Suprapubic skin (tissue), 4 donors: Measurements from ENCODE around the gene DAB2IP. TPM values are rescaled to one million over a fixed set of nuclear protein-coding genes. Genes with fewer than 3 reads are reported as not detected.

ENCODE experiments used
- DNase-seq, 2 donors: peaks; one replicate each; pipeline ENCODE4 v3.0.0-alpha.2; 2019; ENCODE audit warnings: low spot score in 2 of 2
- H3K27ac ChIP-seq: fragments of 200-600 bp; sonication (generic); one replicate; pipeline ENCODE4 v1.5.1; 2019
- H3K27me3 ChIP-seq: fragments of 200-600 bp; sonication (generic); one replicate; pipeline ENCODE4 v1.5.1; 2019
- H3K36me3 ChIP-seq: fragments of 200-600 bp; sonication (generic); one replicate; pipeline ENCODE4 v1.5.1; 2019
- H3K4me1 ChIP-seq: fragments of 200-600 bp; sonication (generic); one replicate; pipeline ENCODE4 v1.5.1; 2019
- H3K4me3 ChIP-seq: fragments of 200-600 bp; sonication (generic); one replicate; pipeline ENCODE4 v1.5.1; 2019; ENCODE audit warnings: mild to moderate bottlenecking
- H3K9me3 ChIP-seq: fragments of 200-600 bp; sonication (generic); one replicate; pipeline ENCODE4 v1.5.1; 2019
- CTCF ChIP-seq, 2 donors: fragments of 200-600 bp in 1 of 2; fragments of 450-650 bp in 1 of 2; sonication (generic) in 1 of 2; IDR thresholded peaks; one replicate each; pipeline ENCODE4 v1.5.1; 2016 to 2019; ENCODE audit warnings: antibody characterized with exemption in 2 of 2, mild to moderate bottlenecking in 1 of 2, moderate library complexity in 1 of 2
- EP300 ChIP-seq: sonication (generic); formaldehyde crosslinking; IDR thresholded peaks from one replicate; pipeline ENCODE4 v1.6.1; 2017; ENCODE audit warnings: antibody characterized with exemption
- POLR2A ChIP-seq, 2 donors: fragments of 450-650 bp; IDR thresholded peaks; one replicate each; pipeline ENCODE4 v1.6.1; 2017; ENCODE audit warnings: antibody characterized with exemption in 2 of 2, mild to moderate bottlenecking in 2 of 2, moderate library complexity in 2 of 2
- POLR2AphosphoS5 ChIP-seq, 3 donors: sonication (generic); formaldehyde crosslinking; IDR thresholded peaks; one replicate each; pipeline ENCODE4 v1.6.1; 2017; ENCODE audit warnings: antibody characterized with exemption in 3 of 3
- WGBS: methylation state at CpG from one replicate; pipeline ENCODE4 v1.1.5; 2018; 5-methylcytosine and 5-hydroxymethylcytosine counted together
- total RNA-seq, 4 donors: library from RNA; depleted of rRNA; stranded (reverse); fragments of >200 nt; gene quantifications; one replicate each; pipeline ENCODE4 v1.1.0, GENCODE V29; 2016

DAB2IP gene
- total RNA-seq, 4 donors from 2014 or later = 47.6 to 55.6 (median 50.3) TPM

DNA sequence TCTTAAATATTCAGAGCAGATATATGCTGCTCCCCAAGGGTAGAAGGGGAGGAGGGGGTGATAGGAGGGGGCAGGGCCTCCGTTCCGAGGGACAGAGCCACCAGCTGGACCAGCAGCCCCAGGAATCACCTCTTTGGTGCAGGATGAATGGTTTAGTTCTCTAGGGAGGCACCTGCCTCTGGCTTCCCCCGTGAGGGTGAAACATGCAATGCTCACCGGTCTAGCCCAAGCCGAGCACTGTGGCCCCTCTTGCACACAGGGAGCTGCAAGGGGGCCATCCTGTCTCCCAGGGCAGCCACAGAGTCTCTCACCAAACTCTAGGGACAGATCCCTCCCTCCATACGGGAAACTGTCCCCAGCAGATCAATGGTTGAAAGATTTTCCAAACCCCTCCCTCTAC lies 163.7 kb downstream of the DAB2IP start:
- no peak for TF ChIP-seq POLR2AphosphoS5 (IDR thresholded peaks at IDR 0.05)
- no peak for TF ChIP-seq EP300
- TF ChIP-seq POLR2A (IDR thresholded peaks at IDR 0.05) = no peak
- no peak for TF ChIP-seq CTCF (IDR thresholded peaks at IDR 0.05)
- DNase-seq = no peak
- no peaks in the 10 kb centered on the region for H3K36me3 ChIP-seq
- no peak overlapping the region for H3K27ac ChIP-seq
- 75% methylated on average over 6 of the region's 6 CpGs for WGBS
- no peak overlapping the region for H3K4me3 ChIP-seq
- H3K9me3 ChIP-seq = no peaks in the 10 kb centered on the region
- no peaks in the 10 kb centered on the region for H3K4me1 ChIP-seq
- H3K27me3 ChIP-seq = no peaks in the 10 kb centered on the region

DNA sequence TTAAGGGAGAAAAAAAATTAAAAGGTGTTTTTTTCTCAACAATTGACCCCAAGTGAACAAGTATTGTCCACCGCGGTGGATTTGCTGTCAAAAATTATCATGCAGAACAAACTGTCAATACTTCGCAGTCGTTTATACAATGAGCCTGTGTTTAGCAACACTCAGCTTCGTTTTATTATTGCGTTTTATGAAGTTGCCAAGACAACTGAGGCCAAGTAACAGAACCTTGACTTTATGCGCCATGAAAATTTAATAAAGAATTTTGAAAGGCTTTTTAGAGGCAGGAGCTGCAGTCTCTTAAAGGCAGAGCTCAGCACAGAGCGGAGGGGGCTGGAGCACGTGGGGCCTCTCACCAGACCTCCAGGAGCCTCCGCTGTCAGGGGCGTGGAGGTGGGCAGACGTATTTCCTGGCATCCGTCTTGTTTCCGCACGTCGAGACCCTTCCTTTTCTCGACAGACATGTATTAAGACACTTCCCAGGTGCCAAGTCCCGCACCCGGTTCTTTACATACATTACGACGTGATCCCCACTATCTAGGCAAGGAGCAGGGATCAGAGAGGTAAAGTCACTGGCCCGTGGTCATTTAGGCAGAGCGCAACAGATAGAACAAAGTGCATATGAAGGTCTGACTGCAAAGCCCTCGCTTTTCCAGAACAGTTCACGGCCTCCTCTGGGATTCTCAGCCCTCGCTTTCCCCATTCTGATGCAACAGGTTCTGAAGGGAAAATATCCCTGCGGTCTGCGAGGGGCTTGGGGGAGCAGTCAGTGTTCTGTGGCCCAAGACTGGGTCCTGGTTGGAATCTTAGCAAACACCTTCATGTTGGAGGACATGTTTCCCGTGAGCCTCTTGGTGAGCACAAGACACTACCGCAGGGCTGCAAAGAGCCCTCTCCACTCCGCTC lies 164.4 kb downstream of the DAB2IP start:
- no peaks in the 10 kb centered on the region for H3K27me3 ChIP-seq
- no peak overlapping the region for H3K27ac ChIP-seq
- H3K4me3 ChIP-seq = no peak overlapping the region
- H3K9me3 ChIP-seq = no peaks in the 10 kb centered on the region
- 86% methylated on average over 31 of the region's 31 CpGs for WGBS
- TF ChIP-seq POLR2AphosphoS5 (IDR thresholded peaks at IDR 0.05) = no peak
- no peak for TF ChIP-seq CTCF (IDR thresholded peaks at IDR 0.05)
- no peak for TF ChIP-seq EP300
- TF ChIP-seq POLR2A (IDR thresholded peaks at IDR 0.05) = no peak
- no peak for DNase-seq
- no peaks in the 10 kb centered on the region for H3K36me3 ChIP-seq
- H3K4me1 ChIP-seq = no peaks in the 10 kb centered on the region

DNA sequence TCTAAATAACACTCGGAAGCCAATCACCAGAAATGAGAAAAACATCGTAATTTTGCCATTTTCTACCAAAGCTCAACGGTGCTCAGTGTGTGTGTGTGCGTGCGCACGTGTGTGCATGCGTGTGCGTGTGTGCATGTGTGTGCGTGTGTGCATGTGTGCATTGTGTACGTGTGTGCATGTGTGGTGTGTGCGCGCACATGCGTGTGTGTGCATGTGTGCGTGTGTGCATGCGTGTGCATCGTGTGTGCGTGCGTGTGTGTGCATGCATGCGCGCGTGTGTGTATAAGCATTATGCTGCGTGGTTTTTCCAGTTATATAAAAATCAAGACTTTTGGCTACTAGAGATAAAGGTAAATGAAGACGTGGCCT lies 165.0 kb downstream of the DAB2IP start:
- H3K4me3 ChIP-seq = no peak overlapping the region
- no peaks in the 10 kb centered on the region for H3K9me3 ChIP-seq
- no peak for DNase-seq
- H3K36me3 ChIP-seq = no peaks in the 10 kb centered on the region
- H3K27me3 ChIP-seq = no peaks in the 10 kb centered on the region
- TF ChIP-seq EP300 (no peak), POLR2AphosphoS5 (IDR thresholded peaks at IDR 0.05) (no peak), CTCF (IDR thresholded peaks at IDR 0.05) (no peak), POLR2A (IDR thresholded peaks at IDR 0.05) (no peak)
- H3K4me1 ChIP-seq = no peaks in the 10 kb centered on the region
- WGBS = 87% methylated on average over 23 of the region's 23 CpGs
- H3K27ac ChIP-seq = no peak overlapping the region

GRCh38 chr9:121816845-121817450 lies 165.5 kb downstream of the DAB2IP start:
- H3K27ac ChIP-seq = no peak overlapping the region
- TF ChIP-seq POLR2AphosphoS5 (IDR thresholded peaks at IDR 0.05) = no peak
- TF ChIP-seq CTCF (IDR thresholded peaks at IDR 0.05) = no peak
- no peak for TF ChIP-seq POLR2A (IDR thresholded peaks at IDR 0.05)
- no peak for TF ChIP-seq EP300
- H3K9me3 ChIP-seq = no peaks in the 10 kb centered on the region
- no peaks in the 10 kb centered on the region for H3K36me3 ChIP-seq
- no peaks in the 10 kb centered on the region for H3K27me3 ChIP-seq
- 88% methylated on average over 12 of the region's 12 CpGs for WGBS
- no peak overlapping the region for H3K4me3 ChIP-seq
- no peak for DNase-seq
- no peaks in the 10 kb centered on the region for H3K4me1 ChIP-seq

DNA sequence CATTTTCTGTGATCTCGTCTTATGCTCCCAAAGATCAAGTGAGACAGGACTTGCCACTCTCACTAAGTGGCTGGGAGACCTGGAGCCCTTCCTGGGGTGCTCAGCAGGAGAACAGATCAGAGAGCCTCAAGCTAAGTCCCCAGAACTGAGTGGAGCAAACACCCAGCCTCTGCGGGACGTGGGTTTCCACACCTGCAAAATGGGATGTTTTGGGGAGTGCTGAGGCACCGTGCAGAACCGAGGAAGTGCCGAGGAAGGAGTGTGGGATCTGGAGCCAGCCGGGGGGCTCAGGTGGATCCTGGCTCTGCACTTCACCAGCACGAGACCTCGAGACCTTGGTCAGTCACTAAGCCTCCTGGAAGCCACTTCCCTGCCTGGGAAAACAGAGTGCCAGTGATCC lies 166.0 kb downstream of the DAB2IP start:
- Histone ChIP-seq H3K36me3 (no peaks in the 10 kb centered on the region), H3K27ac (no peak overlapping the region), H3K27me3 (no peaks in the 10 kb centered on the region), H3K4me3 (no peak overlapping the region), H3K9me3 (no peaks in the 10 kb centered on the region), H3K4me1 (no peaks in the 10 kb centered on the region)
- no peak for TF ChIP-seq EP300
- TF ChIP-seq CTCF (IDR thresholded peaks at IDR 0.05) = no peak
- TF ChIP-seq POLR2AphosphoS5 (IDR thresholded peaks at IDR 0.05) = no peak
- TF ChIP-seq POLR2A (IDR thresholded peaks at IDR 0.05) = no peak
- no peak for DNase-seq
- 90% methylated on average over 9 of the region's 9 CpGs for WGBS
